A172 (cell line): Measurements from ENCODE around the gene SEC14L1. TPM values are rescaled to one million over a fixed set of nuclear protein-coding genes. Genes with fewer than 3 reads are reported as not detected.
"Not testable (repeated sequence)": the region's sequence is repeated elsewhere in the genome, so short reads cannot be mapped to it uniquely, and the experiment has no call there.

ENCODE experiments used
- DNase-seq: peaks from one replicate; pipeline ENCODE4 v3.0.0-alpha.2; 2015; ENCODE audit warnings: low spot score
- total RNA-seq: library from RNA; depleted of rRNA; stranded (reverse); fragments of >200 nt; shearing (Covaris generic); gene quantifications from 2 replicates; pipeline ENCODE4 v1.2.3, GENCODE V29; 2014

Gene SEC14L1
- total RNA-seq, 1 experiment from 2014 or later, result 56.3 TPM

GRCh38 chr17:77237232-77238008, 96.7 kb downstream of the SEC14L1 start:
- no peak for DNase-seq

GRCh38 chr17:77240976-77241375, 100.2 kb downstream of the SEC14L1 start:
- DNase-seq, result no peak

- no peak for DNase-seq
These were observed 101.5 kb downstream of the SEC14L1 start for GRCh38 chr17:77242118-77242851.

GRCh38 chr17:77245162-77245926, 104.6 kb downstream of the SEC14L1 start:
- DNase-seq, result no peak

- DNase-seq, result no peak
These were observed 105.6 kb downstream of the SEC14L1 start for GRCh38 chr17:77246110-77247047.

- DNase-seq, result peak; percentile 55
These were observed 106.3 kb downstream of the SEC14L1 start for GRCh38 chr17:77247048-77247541.

GRCh38 chr17:77247609-77248008, 106.8 kb downstream of the SEC14L1 start:
- DNase-seq, result no peak

GRCh38 chr17:77248216-77249114, 107.7 kb downstream of the SEC14L1 start:
- no peak for DNase-seq

GRCh38 chr17:77251622-77252183, 110.9 kb downstream of the SEC14L1 start:
- DNase-seq, result no peak

- DNase-seq, result not testable (repeated sequence)
These were observed 111.5 kb downstream of the SEC14L1 start for GRCh38 chr17:77252306-77252705.

GRCh38 chr17:77253611-77254051, 112.9 kb downstream of the SEC14L1 start:
- DNase-seq, result peak; percentile 60

GRCh38 chr17:77254951-77255825, 114.4 kb downstream of the SEC14L1 start:
- DNase-seq, result peak; percentile 100

- not testable (repeated sequence) for DNase-seq
These were observed 115.2 kb downstream of the SEC14L1 start for GRCh38 chr17:77255970-77256369.

GRCh38 chr17:77256710-77257109, 115.9 kb downstream of the SEC14L1 start:
- no peak for DNase-seq

- DNase-seq, result no peak
These were observed 116.4 kb downstream of the SEC14L1 start for GRCh38 chr17:77257169-77257568.

- no peak for DNase-seq
These were observed 117.1 kb downstream of the SEC14L1 start for GRCh38 chr17:77257596-77258458.

GRCh38 chr17:77258638-77259037, 117.9 kb downstream of the SEC14L1 start:
- DNase-seq, result no peak
